Measurements from ENCODE around the gene CLCA2. TPM values are rescaled to one million over a fixed set of nuclear protein-coding genes. Genes with fewer than 3 reads are reported as not detected.

CLCA2 gene, protein sequence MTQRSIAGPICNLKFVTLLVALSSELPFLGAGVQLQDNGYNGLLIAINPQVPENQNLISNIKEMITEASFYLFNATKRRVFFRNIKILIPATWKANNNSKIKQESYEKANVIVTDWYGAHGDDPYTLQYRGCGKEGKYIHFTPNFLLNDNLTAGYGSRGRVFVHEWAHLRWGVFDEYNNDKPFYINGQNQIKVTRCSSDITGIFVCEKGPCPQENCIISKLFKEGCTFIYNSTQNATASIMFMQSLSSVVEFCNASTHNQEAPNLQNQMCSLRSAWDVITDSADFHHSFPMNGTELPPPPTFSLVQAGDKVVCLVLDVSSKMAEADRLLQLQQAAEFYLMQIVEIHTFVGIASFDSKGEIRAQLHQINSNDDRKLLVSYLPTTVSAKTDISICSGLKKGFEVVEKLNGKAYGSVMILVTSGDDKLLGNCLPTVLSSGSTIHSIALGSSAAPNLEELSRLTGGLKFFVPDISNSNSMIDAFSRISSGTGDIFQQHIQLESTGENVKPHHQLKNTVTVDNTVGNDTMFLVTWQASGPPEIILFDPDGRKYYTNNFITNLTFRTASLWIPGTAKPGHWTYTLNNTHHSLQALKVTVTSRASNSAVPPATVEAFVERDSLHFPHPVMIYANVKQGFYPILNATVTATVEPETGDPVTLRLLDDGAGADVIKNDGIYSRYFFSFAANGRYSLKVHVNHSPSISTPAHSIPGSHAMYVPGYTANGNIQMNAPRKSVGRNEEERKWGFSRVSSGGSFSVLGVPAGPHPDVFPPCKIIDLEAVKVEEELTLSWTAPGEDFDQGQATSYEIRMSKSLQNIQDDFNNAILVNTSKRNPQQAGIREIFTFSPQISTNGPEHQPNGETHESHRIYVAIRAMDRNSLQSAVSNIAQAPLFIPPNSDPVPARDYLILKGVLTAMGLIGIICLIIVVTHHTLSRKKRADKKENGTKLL
- total RNA-seq = 0.72 and 7.4 TPM in 2 replicates

DNA sequence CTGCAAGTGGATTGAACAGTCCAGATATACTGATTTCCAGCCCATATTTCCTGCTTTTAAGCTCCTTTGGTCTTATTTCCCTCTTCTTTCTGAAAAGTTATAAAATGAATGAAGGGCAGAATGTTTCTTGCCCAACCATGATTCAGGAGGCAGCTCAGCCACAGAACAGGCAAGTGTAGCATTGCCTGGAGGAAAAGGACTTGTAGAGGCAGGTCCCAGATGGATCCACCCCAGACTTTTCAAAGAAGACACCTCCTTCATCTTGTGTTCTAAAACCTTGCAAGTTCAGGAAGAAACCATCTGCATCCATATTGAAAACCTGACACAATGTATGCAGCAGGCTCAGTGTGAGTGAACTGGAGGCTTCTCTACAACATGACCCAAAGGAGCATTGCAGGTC is at the start of gene CLCA2:
Gene CLCA2, plus strand, starts transcription at position 299 of the 400 bp plus-strand sequence. Its CDS starts 77 bp downstream, at position 376.

DNA sequence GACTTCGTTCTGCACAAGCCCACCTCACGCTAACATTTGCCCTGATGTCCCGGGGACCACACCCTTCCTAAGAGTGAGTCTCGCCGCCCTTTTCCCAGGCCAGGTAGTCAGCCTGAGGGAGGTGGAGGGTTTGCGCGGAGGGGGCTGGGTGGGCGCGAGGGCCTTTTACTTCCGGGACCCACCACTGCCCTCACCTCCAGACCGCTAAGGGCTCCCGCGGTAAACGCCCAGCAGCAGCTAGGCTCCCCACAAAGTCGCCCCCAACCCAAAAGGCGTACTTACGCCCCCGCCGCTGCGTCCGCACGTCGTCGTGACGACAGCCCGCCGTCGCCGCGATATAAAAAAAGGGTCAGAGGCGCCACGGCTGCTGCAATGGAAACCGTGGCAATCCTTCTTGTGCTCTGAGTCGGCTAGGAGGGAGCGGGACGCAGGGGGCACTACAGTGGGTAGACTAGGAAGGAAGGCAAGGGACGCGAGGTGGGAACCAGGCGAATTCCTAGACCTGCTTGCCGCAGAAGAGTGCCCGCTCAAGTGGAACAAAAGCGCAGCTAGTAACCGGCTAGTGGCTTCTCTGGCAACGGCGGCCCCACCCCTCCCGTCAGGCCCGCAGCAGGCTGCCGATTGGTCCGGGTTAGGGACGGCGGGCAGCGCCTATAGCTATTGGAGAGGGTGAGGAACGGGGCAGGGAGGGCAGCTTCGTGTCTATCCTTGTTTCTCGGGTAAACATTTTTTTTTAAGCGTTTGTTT is 28.0 kb upstream of the CLCA2 start, which contains the start of gene ODF2L:
Gene ODF2L, minus strand, starts transcription at position 573 of the 747 bp plus-strand sequence. CDS start 9,296 bp downstream, outside the sequence.

DNA sequence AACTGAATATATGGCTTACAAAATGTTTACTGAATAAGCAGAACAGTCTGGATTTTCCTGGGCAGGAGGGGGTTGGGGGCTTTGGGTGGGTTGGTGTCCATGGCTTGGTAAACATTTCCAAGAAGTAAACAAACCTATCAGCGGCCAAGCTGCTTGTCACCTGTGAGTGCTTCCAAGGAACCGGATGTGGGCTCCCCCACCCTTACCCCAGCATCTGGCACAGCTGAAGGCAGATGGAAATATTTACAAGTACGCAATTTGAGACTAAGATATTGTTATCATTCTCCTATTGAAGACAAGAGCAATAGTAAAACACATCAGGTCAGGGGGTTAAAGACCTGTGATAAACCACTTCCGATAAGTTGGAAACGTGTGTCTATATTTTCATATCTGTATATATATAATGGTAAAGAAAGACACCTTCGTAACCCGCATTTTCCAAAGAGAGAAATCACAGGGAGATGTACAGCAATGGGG is 44.6 kb downstream of the CLCA2 start, which contains the start of gene CLCA1:
Gene CLCA1, plus strand, starts transcription at position 427 of the 477 bp plus-strand sequence. Its CDS starts 45 bp downstream, at position 472.

Other genes starting within 250 kb of the CLCA2 start
- 13.9 and 21.6 TPM in 2 replicates for gene ODF2L, start 27.8 kb upstream of the CLCA2 start, total RNA-seq
- not detected in 2 replicates for gene CLCA1, start 44.8 kb downstream of the CLCA2 start, total RNA-seq
- gene CLCA4, start 122.9 kb downstream of the CLCA2 start, total RNA-seq = not detected in 2 replicates

Measured in smooth muscle cell of the pulmonary artery (primary cell).